Measurements from ENCODE around the gene GNAI2.

DNA sequence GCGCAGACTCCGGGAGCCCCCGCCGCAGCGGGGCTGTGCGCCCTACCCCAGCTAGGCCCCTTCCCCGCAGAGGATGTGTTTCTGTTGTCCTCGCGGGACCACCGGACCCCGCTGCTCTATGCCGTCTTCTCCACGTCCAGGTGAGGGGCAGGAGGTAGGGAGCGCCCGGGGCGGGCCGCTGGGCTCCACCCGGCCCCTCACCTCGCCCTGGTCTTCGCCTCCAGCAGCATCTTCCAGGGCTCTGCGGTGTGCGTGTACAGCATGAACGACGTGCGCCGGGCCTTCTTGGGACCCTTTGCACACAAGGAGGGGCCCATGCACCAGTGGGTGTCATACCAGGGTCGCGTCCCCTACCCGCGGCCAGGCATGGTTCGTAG is 37.7 kb downstream of the GNAI2 start:
- no peak for TF ChIP-seq ZNF121 (CRISPR knock-in tag; IDR thresholded peaks at IDR 0.05)
- TF ChIP-seq, protein P1, sequence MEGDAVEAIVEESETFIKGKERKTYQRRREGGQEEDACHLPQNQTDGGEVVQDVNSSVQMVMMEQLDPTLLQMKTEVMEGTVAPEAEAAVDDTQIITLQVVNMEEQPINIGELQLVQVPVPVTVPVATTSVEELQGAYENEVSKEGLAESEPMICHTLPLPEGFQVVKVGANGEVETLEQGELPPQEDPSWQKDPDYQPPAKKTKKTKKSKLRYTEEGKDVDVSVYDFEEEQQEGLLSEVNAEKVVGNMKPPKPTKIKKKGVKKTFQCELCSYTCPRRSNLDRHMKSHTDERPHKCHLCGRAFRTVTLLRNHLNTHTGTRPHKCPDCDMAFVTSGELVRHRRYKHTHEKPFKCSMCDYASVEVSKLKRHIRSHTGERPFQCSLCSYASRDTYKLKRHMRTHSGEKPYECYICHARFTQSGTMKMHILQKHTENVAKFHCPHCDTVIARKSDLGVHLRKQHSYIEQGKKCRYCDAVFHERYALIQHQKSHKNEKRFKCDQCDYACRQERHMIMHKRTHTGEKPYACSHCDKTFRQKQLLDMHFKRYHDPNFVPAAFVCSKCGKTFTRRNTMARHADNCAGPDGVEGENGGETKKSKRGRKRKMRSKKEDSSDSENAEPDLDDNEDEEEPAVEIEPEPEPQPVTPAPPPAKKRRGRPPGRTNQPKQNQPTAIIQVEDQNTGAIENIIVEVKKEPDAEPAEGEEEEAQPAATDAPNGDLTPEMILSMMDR (IDR thresholded peaks at IDR 0.05), result no peak

Measured in WTC11 (cell line).